ENCODE data around the gene SARM1. TPM values are rescaled to one million over a fixed set of nuclear protein-coding genes. Genes with fewer than 3 reads are reported as not detected.

SARM1 gene
- total RNA-seq, 1 donor from 2014 or later: 12.8 TPM

DNA sequence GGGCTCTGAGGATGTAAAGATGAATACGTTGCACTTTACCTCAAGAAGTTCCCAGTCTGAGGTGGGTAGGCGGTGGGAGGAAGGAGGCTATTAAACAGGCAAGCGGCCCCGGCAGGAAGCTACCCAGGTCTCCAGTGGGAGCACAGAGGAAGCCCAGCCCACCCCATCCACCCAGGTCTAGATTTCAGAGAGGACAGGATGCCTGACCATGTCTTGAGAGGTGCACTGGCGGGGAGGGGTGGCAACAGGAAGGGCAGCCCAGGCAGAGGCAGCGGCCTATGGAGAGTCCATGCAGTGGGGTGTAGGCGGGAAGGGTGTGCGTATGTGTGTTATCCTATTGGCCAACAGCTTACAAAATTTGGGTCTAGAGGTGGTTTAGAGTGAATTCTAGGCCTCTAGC is 13.9 kb downstream of the SARM1 start:
- no peaks in the 10 kb centered on the region for H3K36me3 ChIP-seq (ENCODE audit: insufficient read depth, low read length)
- peaks cover 32% of the 10 kb centered on the region for H3K36me3 Mint-ChIP-seq (ENCODE audit: low read depth, unreplicated experiment)
- TF ChIP-seq, protein P1, sequence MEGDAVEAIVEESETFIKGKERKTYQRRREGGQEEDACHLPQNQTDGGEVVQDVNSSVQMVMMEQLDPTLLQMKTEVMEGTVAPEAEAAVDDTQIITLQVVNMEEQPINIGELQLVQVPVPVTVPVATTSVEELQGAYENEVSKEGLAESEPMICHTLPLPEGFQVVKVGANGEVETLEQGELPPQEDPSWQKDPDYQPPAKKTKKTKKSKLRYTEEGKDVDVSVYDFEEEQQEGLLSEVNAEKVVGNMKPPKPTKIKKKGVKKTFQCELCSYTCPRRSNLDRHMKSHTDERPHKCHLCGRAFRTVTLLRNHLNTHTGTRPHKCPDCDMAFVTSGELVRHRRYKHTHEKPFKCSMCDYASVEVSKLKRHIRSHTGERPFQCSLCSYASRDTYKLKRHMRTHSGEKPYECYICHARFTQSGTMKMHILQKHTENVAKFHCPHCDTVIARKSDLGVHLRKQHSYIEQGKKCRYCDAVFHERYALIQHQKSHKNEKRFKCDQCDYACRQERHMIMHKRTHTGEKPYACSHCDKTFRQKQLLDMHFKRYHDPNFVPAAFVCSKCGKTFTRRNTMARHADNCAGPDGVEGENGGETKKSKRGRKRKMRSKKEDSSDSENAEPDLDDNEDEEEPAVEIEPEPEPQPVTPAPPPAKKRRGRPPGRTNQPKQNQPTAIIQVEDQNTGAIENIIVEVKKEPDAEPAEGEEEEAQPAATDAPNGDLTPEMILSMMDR (IDR thresholded peaks at IDR 0.05; ENCODE audit: insufficient read depth, low read depth, low read length): no peak
- TF ChIP-seq EZH2 (IDR thresholded peaks at IDR 0.05; ENCODE audit: insufficient read depth, low read length): no peak
- peaks cover 6% of the 10 kb centered on the region for H3K4me1 ChIP-seq (ENCODE audit: insufficient read depth, low read length)
- FAIRE-seq (no peak), DNase-seq (ENCODE audit: low read depth) (no peak)
- H3K9me3 ChIP-seq (ENCODE audit: insufficient read depth, low read depth, low read length): no peaks in the 10 kb centered on the region
- no peak overlapping the region for H3K4me3 Mint-ChIP-seq (ENCODE audit: unreplicated experiment)
- no peak overlapping the region for H3K27ac Mint-ChIP-seq (ENCODE audit: unreplicated experiment)
- H3K79me2 ChIP-seq (ENCODE audit: insufficient read depth, low read length): no peaks in the 10 kb centered on the region
- H3K27me3 ChIP-seq (ENCODE audit: insufficient read depth, low read length): no peaks in the 10 kb centered on the region
- no peaks in the 10 kb centered on the region for H3K4me1 Mint-ChIP-seq (ENCODE audit: low read depth, unreplicated experiment)
- no peak overlapping the region for H3K27ac ChIP-seq (ENCODE audit: low read depth, low read length)
- no peak overlapping the region for H3K9ac ChIP-seq (ENCODE audit: low read length)
- peaks cover 55% of the 10 kb centered on the region for H3K27me3 Mint-ChIP-seq (ENCODE audit: low read depth, unreplicated experiment)
- H2AFZ ChIP-seq (ENCODE audit: low read depth, low read length): no peak overlapping the region
- no peak overlapping the region for H3K4me2 ChIP-seq (ENCODE audit: low read length)
- H3K9me3 Mint-ChIP-seq (ENCODE audit: unreplicated experiment): peaks cover 8% of the 10 kb centered on the region
- peaks cover 27% of the 10 kb centered on the region for H4K20me1 ChIP-seq (ENCODE audit: insufficient read depth, low read length)
- no peak overlapping the region for H3K4me3 ChIP-seq (ENCODE audit: insufficient read depth, low read depth, low read length)

DNA sequence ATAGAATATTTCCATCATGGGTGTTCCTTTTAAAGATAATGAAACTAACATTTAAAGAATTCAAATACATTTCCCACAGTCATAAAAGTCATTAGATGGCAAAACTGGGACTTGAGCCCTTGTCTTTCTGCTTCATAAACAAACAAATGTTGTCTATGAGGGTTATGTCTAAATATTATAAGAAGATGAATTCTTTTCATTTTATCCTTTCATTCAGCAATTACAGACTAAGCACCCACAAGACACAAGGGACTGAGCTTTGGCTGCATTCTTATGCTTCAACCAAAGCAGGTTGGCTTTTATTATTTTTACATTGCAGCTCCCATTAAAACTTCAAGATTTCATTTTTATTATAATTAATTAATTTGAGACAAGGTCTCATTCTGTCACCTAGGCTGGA is 14.9 kb downstream of the SARM1 start:
- TF ChIP-seq EZH2 (IDR thresholded peaks at IDR 0.05; ENCODE audit: insufficient read depth, low read length): no peak
- TF ChIP-seq, protein P1 (IDR thresholded peaks at IDR 0.05; ENCODE audit: insufficient read depth, low read depth, low read length): no peak
- no peak overlapping the region for H3K4me2 ChIP-seq (ENCODE audit: low read length)
- no peak for FAIRE-seq
- no peak overlapping the region for H3K4me3 Mint-ChIP-seq (ENCODE audit: unreplicated experiment)
- no peaks in the 10 kb centered on the region for H3K4me1 Mint-ChIP-seq (ENCODE audit: low read depth, unreplicated experiment)
- no peak overlapping the region for H3K9ac ChIP-seq (ENCODE audit: low read length)
- H3K4me3 ChIP-seq (ENCODE audit: insufficient read depth, low read depth, low read length): no peak overlapping the region
- H3K36me3 ChIP-seq (ENCODE audit: insufficient read depth, low read length): peaks cover 5% of the 10 kb centered on the region
- peaks cover 47% of the 10 kb centered on the region for H3K27me3 Mint-ChIP-seq (ENCODE audit: low read depth, unreplicated experiment)
- no peaks in the 10 kb centered on the region for H3K79me2 ChIP-seq (ENCODE audit: insufficient read depth, low read length)
- H2AFZ ChIP-seq (ENCODE audit: low read depth, low read length): no peak overlapping the region
- DNase-seq (ENCODE audit: low read depth): no peak
- H3K9me3 Mint-ChIP-seq (ENCODE audit: unreplicated experiment): peaks cover 5% of the 10 kb centered on the region
- H3K27ac ChIP-seq (ENCODE audit: low read depth, low read length): no peak overlapping the region
- peaks cover 37% of the 10 kb centered on the region for H3K36me3 Mint-ChIP-seq (ENCODE audit: low read depth, unreplicated experiment)
- no peak overlapping the region for H3K27ac Mint-ChIP-seq (ENCODE audit: unreplicated experiment)
- H4K20me1 ChIP-seq (ENCODE audit: insufficient read depth, low read length): peaks cover 19% of the 10 kb centered on the region
- H3K27me3 ChIP-seq (ENCODE audit: insufficient read depth, low read length): no peaks in the 10 kb centered on the region
- H3K4me1 ChIP-seq (ENCODE audit: insufficient read depth, low read length): peaks cover 2% of the 10 kb centered on the region
- H3K9me3 ChIP-seq (ENCODE audit: insufficient read depth, low read depth, low read length): no peaks in the 10 kb centered on the region

DNA sequence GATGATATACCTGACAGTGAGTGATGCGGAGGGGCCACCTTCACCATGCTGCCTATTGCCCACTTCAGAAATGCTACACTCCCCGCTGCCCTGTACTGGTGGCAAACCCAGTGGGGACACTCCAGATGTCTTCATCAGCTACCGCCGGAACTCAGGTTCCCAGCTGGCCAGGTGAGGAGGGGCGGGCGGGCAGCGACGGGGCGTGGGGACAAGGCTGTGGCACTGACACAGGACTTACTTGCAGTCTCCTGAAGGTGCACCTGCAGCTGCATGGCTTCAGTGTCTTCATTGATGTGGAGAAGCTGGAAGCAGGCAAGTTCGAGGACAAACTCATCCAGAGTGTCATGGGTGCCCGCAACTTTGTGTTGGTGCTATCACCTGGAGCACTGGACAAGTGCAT is 16.6 kb downstream of the SARM1 start:
- DNase-seq (ENCODE audit: low read depth): no peak
- H3K27ac ChIP-seq (ENCODE audit: low read depth, low read length): no peak overlapping the region
- Mint-ChIP-seq H3K9me3 (ENCODE audit: unreplicated experiment) (peaks cover 5% of the 10 kb centered on the region), H3K27ac (ENCODE audit: unreplicated experiment) (no peak overlapping the region), H3K4me1 (ENCODE audit: low read depth, unreplicated experiment) (no peaks in the 10 kb centered on the region), H3K4me3 (ENCODE audit: unreplicated experiment) (no peak overlapping the region), H3K27me3 (ENCODE audit: low read depth, unreplicated experiment) (peaks cover 30% of the 10 kb centered on the region), H3K36me3 (ENCODE audit: low read depth, unreplicated experiment) (peaks cover 28% of the 10 kb centered on the region)
- H3K9me3 ChIP-seq (ENCODE audit: insufficient read depth, low read depth, low read length): no peaks in the 10 kb centered on the region
- peaks cover 8% of the 10 kb centered on the region for H4K20me1 ChIP-seq (ENCODE audit: insufficient read depth, low read length)
- H2AFZ ChIP-seq (ENCODE audit: low read depth, low read length): no peak overlapping the region
- H3K4me1 ChIP-seq (ENCODE audit: insufficient read depth, low read length): no peaks in the 10 kb centered on the region
- H3K36me3 ChIP-seq (ENCODE audit: insufficient read depth, low read length): peaks cover 5% of the 10 kb centered on the region
- H3K4me2 ChIP-seq (ENCODE audit: low read length): no peak overlapping the region
- no peak for FAIRE-seq
- H3K4me3 ChIP-seq (ENCODE audit: insufficient read depth, low read depth, low read length): no peak overlapping the region
- no peak overlapping the region for H3K9ac ChIP-seq (ENCODE audit: low read length)
- H3K79me2 ChIP-seq (ENCODE audit: insufficient read depth, low read length): no peaks in the 10 kb centered on the region
- no peaks in the 10 kb centered on the region for H3K27me3 ChIP-seq (ENCODE audit: insufficient read depth, low read length)
- TF ChIP-seq EZH2 (IDR thresholded peaks at IDR 0.05; ENCODE audit: insufficient read depth, low read length): no peak
- TF ChIP-seq, protein P1 (IDR thresholded peaks at IDR 0.05; ENCODE audit: insufficient read depth, low read depth, low read length): no peak

Measured in astrocyte (in vitro differentiated cells and primary cell).